HPDE6-E6E7 (cell line): ENCODE results near the gene PVALEF.

ENCODE experiments used
- DNase-seq: peaks from one replicate; pipeline ENCODE4 v3.0.0; 2011; ENCODE audit warnings: missing footprints; ENCODE audit errors: extremely low spot score

The PVALEF gene

DNA sequence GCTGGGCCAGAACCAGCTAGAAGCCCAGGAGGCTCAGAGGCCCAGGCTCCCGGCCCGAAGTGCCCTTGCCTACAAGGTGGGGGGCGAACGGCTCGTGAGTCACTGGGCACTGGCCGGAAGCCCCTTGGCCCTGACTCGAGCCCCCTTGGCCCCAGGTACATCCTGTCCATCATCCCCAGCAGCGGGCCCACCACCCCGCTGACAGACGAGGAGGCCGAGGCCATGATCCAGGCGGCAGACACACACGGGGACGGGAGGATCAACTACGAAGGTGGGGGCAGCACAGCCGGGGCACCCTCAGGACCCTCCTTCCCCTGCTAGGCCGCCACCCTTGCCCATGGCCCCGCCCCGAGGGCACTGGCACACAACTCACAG, 16.5 kb downstream of the PVALEF start:
- DNase-seq, result no peak

DNA sequence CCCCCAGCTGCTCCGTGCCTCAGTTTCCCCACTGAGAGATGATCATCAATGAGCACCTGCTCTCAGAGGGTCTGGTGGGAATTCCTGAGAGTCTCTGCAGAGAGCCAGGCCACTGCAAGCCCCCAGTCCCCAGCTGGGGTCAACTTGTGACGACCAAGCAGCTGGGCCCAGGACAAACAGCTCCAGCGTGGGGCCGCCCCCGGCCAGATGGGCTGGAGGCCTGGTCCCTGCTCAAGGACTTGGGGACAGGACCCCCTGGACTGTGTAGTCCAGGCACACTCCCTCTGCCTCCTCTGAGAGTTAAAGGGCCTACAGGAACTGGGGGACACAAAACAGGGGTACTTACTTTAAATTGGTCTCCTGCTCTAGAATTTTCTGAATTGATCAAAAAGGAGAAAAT, 17.3 kb downstream of the PVALEF start:
- DNase-seq, result no peak

GRCh38 chr17:81183316-81183715, 18.0 kb downstream of the PVALEF start:
- DNase-seq, result no peak

DNA sequence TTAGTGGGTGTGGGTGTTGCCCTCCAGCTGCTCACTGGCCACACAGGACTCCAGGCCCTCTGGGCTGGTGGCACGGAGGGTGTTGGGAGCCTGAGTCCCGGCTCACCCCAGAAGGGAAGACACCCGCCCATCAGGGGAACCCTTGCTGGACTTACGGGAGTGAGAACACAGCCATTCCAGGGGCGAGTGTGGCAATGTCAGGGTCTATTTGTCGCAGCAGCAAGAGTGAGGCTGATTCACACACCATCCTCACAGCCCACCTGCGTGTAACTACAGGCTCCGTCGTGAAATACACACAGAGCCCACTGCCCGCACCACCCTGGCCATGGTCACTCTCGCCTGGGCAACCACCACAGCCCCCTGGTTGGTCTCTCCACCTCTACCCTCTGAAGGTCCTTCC, 18.5 kb downstream of the PVALEF start:
- no peak for DNase-seq

DNA sequence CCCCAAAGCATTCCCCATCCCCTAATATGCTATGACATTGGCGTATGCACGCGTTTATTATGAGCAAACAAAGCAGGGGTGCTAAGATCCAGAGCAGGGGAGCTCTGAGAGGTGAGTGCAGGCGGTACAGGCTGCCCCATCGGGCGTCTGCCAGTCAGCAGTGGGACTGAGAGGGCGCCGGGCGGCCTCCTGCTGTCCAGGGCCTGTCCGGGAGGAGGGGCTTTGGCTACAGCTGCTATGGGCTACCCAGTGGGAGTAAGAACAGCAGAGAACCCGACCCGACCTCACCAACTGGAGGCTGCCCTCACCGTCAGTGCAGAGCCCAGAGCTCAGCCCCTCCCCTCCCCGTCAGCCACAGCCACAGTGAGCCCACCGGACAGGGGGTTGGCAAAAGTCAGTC, 19.2 kb downstream of the PVALEF start:
- DNase-seq, result no peak

DNA sequence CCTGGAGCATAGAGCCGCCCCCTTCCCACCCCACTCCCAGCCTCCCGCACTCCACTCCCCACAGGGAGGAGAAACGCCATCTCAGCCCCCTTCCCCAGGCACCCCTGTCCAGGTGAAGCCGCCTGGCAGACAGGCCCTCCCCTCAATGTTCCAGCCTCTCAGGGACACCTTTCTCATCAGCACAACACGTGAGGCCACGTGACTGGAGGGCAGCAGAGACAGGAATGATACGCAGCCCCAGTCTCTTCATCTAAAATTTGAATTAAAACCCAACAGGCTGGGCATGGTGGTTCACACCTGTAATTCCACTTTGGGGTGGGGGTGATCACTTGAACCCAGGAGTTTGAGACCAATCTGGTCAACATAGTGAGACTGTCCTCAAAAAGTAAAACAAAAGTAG, 20.9 kb downstream of the PVALEF start:
- DNase-seq, result no peak

GRCh38 chr17:81187120-81187519, 21.8 kb downstream of the PVALEF start:
- DNase-seq, result no peak

GRCh38 chr17:81187586-81188490, 22.5 kb downstream of the PVALEF start:
- no peak for DNase-seq

DNA sequence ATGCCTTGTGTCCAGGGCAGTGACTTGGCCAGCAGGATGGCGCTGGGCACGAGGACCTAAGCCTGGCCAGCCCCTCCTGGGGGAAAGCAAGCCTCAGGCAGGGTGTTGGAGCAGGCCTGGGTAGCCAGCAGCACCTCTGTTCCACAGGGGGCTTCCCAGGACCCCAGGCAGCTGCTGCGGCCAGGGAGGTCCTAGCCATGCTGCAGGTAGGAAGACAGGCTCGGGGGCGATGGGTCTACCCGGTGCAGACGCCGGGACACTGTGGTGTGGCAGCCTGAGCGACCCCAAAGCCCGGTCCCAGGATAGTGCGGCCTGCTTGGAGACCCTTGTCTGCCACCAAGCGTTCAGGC, 23.2 kb downstream of the PVALEF start:
- DNase-seq, result no peak

- no peak for DNase-seq
Measured at GRCh38 chr17:81189016-81189415, 23.7 kb downstream of the PVALEF start.

GRCh38 chr17:81189670-81190530, 24.6 kb downstream of the PVALEF start:
- no peak for DNase-seq

DNA sequence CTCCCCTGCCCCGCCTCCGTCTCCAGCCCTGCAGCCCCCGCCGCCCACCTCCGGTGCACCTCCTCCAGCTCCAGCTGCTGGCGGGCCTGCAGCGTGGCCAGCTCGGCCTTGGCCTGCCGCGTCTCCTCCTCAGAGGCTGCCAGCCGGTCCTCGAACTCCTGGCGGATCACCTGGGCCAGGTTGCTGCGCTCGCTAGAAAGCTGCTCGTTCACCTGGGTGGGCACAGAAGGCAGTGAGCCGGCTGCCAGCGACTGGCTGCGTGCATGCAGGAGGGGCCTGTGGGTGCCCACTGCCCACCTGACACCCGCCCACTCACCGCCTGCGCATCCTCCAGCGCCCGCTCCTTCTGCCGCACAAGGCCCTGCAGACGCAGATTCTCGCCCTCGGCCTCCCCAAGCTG, 25.3 kb downstream of the PVALEF start:
- DNase-seq, result no peak

- no peak for DNase-seq
Measured at GRCh38 chr17:81191116-81191515, 25.8 kb downstream of the PVALEF start.

DNA sequence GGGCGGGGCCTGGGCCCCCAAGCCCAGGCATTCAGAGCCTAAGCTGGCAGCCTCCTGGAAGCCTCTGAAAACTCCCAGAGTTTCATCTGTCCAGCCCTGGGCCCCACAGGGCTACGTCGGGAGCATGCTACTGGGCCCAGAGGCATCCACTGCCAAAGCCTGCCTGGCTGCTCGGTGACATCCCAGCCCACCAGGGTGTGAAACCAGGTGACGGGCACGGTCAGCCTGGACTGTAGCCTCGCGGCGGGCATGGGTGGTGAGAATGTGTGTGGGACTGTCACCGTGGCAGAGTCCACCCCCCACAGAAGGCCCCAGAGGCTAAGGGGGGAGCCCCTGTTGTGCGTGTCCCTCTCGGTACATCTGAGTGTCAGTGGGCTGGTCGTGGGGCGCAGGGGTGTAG, 26.3 kb downstream of the PVALEF start:
- DNase-seq, result no peak

- DNase-seq, result no peak
Measured at GRCh38 chr17:81192386-81193050, 27.2 kb downstream of the PVALEF start.

DNA sequence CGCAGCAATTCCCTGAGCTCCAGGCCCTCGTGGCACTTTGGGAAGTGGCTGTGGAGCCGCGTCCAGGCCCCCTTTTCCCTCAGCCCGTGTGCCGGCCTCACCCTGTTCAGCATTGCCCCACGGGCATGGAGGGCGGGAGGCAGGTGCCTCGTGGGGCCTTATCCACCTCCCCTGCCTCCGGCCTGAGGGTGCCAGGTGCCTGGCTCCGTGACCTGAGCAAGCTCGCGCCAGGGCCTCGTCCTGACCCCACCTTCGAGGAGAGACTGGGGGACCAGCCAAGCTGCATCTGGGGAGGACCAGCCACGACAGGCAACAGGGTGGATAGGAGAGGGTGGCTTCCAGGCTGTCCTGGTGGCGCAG, 27.7 kb downstream of the PVALEF start:
- DNase-seq, result no peak

DNA sequence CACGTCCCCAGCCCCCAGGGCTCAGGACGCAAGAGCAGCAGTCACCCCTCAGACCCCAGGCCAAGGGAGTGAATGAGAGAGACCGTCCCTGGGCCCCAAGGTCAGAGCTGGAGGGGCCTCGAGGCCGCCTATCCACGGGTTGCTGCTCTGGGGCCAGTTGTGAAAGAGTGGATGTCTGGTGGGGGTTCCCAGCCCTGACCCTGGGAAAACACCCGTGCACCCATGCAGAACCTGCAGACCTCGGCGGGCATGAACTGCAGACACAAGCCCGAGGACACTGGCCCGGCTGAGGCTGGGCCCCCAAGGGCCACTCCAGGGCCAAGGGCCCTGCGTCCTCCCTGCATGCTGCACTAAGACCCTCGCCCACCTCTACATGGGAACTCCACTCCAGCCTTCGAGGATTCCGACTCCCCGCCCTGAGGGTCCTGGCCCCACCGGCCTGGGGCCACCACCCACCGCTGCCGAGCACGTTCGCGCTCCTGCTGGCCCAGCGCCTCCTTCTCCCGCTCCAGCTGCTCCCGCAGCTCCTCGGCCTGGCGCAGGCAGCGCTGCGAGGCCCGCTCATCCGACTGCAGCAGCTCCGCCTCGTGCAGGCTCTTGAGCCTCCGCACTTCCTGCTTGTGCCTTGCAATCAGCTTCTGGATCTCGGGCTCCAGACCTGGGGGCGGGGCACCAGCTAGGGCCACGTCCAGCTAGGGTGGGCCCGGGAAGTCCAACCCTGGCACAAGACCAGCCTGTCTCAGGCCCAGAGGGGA, 28.3 kb downstream of the PVALEF start:
- no peak for DNase-seq

DNA sequence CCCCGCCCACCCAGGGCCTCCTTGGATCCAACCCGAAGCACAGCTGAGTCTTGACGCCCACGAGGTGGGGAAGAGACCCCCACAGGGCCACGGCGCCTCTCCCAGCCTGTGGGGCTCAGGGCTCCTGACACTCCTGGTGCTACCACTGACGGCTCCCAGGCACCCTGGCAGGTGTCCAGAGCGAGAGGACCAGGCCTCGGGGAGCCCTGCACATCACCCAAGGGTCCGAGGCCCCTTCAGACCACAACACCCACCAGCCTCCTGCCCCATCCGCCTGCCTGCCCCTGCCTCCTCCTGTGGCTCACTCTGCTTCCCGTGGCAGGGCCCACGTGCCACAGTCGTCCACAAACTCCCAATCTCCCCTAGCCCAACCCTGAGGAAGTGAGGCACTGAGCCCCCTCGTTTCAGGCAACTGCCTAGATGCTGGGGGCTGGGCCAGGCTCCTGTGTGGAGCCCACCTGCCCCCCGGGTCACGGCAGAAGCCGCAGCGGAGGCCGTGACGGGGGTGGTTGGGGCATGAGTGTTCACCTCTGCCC, 29.0 kb downstream of the PVALEF start:
- DNase-seq, result no peak

- no peak for DNase-seq
Measured at GRCh38 chr17:81194941-81195901, 29.9 kb downstream of the PVALEF start.

DNA sequence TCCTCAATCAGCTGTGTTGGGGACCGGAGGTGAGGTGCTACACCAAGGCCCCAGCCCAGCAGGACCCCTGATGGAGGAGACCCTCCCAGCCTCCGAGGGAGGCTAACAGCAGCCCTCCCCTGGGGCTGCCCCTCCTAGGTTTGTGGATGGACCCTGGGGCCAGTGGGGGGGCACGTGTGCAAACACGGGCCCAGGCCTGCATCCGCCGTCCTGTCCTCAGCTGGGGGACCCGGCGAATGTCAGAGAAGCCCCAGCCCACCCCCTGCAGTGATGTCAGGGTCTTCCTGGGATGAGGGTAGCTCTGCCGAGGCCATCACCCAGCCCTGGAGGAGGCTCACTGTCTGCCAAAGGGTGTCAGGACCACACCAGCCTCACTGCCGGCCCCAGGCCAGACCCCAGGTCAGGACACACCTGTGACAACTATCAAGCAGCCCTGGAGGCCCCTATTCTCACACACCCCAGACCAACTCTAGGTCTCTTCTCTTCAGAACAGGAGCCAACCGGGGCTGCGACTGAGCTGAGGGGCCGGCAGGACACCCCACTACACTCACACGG, 30.7 kb downstream of the PVALEF start:
- no peak for DNase-seq
